Prostate gland (tissue), 2 donors: ENCODE results near the gene KCTD11. TPM values are rescaled to one million over a fixed set of nuclear protein-coding genes. Genes with fewer than 3 reads are reported as not detected.

Experiments used
- DNase-seq: peaks from one replicate; pipeline ENCODE4 v3.0.0-alpha.2; 2019; ENCODE audit warnings: low spot score
- H3K27ac ChIP-seq, 2 donors: fragments of 200-600 bp; sonication (generic); 2 replicates each; pipeline ENCODE4 v1.5.1; 2017 to 2019
- H3K27me3 ChIP-seq: fragments of 200-600 bp; sonication (generic); replicated peaks from 2 replicates; pipeline ENCODE4 v1.5.1; 2019; ENCODE audit not compliant: insufficient read depth
- H3K36me3 ChIP-seq, 2 donors: fragments of 200-600 bp; sonication (generic); 1 replicate in 1 of 2; 2 replicates in 1 of 2; pipeline versions ENCODE4 v1.5.1 to v1.8.1; 2017 to 2019
- H3K4me1 ChIP-seq: fragments of 200-600 bp; sonication (generic); replicated peaks from 2 replicates; pipeline ENCODE4 v1.5.1; 2019
- H3K4me3 ChIP-seq, 2 donors: fragments of 200-600 bp; sonication (generic); 2 replicates each; pipeline ENCODE4 v1.5.1; 2017 to 2019
- H3K9me3 ChIP-seq: fragments of 200-600 bp; sonication (generic); 2 replicates; pipeline ENCODE4 v1.5.1; 2017
- CTCF ChIP-seq, 4 experiments: fragments of 200-600 bp in 2 of 4; fragments of 450-650 bp in 2 of 4; sonication (generic) in 2 of 4; IDR thresholded peaks; 1 replicate in 3 of 4; 2 replicates in 1 of 4; pipeline ENCODE4 v1.5.1; 2016 to 2019; ENCODE audit warnings: antibody characterized with exemption in 4 of 4, mild to moderate bottlenecking in 2 of 4, moderate library complexity in 2 of 4
- POLR2A ChIP-seq: fragments of 450-650 bp; IDR thresholded peaks from one replicate; pipeline ENCODE4 v1.6.1; 2016; ENCODE audit warnings: antibody characterized with exemption, mild to moderate bottlenecking
- POLR2AphosphoS5 ChIP-seq: sonication (generic); formaldehyde crosslinking; IDR thresholded peaks from one replicate; pipeline ENCODE4 v1.6.1; 2017; ENCODE audit warnings: antibody characterized with exemption
- WGBS: methylation state at CpG from one replicate; pipeline ENCODE4 v1.1.5; 2018; 5-methylcytosine and 5-hydroxymethylcytosine counted together
- intact Hi-C: fragments of 100-400 bp; cut with DNase I; formaldehyde crosslinking; loops from one replicate; pipeline ENCODE4 v1.14.2; 2022
- total RNA-seq, 2 donors: library from RNA; depleted of rRNA; stranded (reverse); fragments of >200 nt; gene quantifications; one replicate each; pipeline ENCODE4 v1.1.0, GENCODE V29; 2016

Gene KCTD11
- total RNA-seq, 2 donors from 2014 or later = 8.9 to 15.2 TPM

GRCh38 chr17:7327501-7327900 lies 24.5 kb upstream of the KCTD11 start:
- DNase-seq = no peak
- WGBS = 86% methylated on average over 17 of the region's 17 CpGs
- intact Hi-C loops = no loop called here

GRCh38 chr17:7328009-7328408 lies 24.0 kb upstream of the KCTD11 start:
- Histone ChIP-seq H3K4me3 (peak overlapping the region in 1 of 2 donors; percentile 87), H3K27me3 (no peaks in the 10 kb centered on the region), H3K9me3 (no peaks in the 10 kb centered on the region), H3K36me3 (no peaks in the 10 kb centered on the region), H3K27ac (no peak overlapping the region), H3K4me1 (peaks cover 6% of the 10 kb centered on the region)
- DNase-seq = no peak
- intact Hi-C loops = no loop called here
- no peak for TF ChIP-seq CTCF (IDR thresholded peaks at IDR 0.05)
- no peak for TF ChIP-seq POLR2AphosphoS5
- no peak for TF ChIP-seq POLR2A
- 58% methylated on average over 1 of the region's 1 CpG for WGBS

More at GRCh38 chr17:7327501-7327900, 24.5 kb upstream of the KCTD11 start:
- Histone ChIP-seq H3K27me3 (no peaks in the 10 kb centered on the region), H3K36me3 (peaks cover 0 to 3% of the 10 kb centered on the region in 2 donors), H3K27ac (no peak overlapping the region), H3K4me1 (peaks cover 6% of the 10 kb centered on the region), H3K4me3 (no peak overlapping the region), H3K9me3 (no peaks in the 10 kb centered on the region)
- TF ChIP-seq POLR2AphosphoS5 = no peak
- no peak for TF ChIP-seq POLR2A
- TF ChIP-seq CTCF (IDR thresholded peaks at IDR 0.05) = no peak

GRCh38 chr17:7328840-7329373 lies 23.1 kb upstream of the KCTD11 start, which contains the start of gene NEURL4:
Gene NEURL4 (minus strand): TSS chr17:7329335. CDS start chr17:7329312, 23 bp downstream.
- H3K27me3 ChIP-seq = no peaks in the 10 kb centered on the region
- no peaks in the 10 kb centered on the region for H3K36me3 ChIP-seq
- TF ChIP-seq CTCF (IDR thresholded peaks at IDR 0.05) (peak in 1 of 4 experiments; percentile 5), POLR2AphosphoS5 (no peak)
- H3K4me3 ChIP-seq = peak within 1 kb of the TSS; percentile 72 to 87
- no peaks in the 10 kb centered on the region for H3K9me3 ChIP-seq
- intact Hi-C loops = no loop called here
- peaks cover 6% of the 10 kb centered on the region for H3K4me1 ChIP-seq
- no peak for DNase-seq
- peak within 1 kb of the TSS; percentile 82 to 84 for H3K27ac ChIP-seq
- under 1% methylated on average over 31 of the region's 50 CpGs for WGBS

- Histone ChIP-seq H3K27me3 (no peaks in the 10 kb centered on the region), H3K9me3 (no peaks in the 10 kb centered on the region), H3K4me1 (peaks cover 6% of the 10 kb centered on the region), H3K27ac (peak overlapping the region; percentile 82 to 84), H3K36me3 (no peaks in the 10 kb centered on the region), H3K4me3 (peak overlapping the region; percentile 72 to 87)
- DNase-seq = peak; percentile 96
- WGBS = under 1% methylated on average over 43 of the region's 43 CpGs
- TF ChIP-seq POLR2A (peak; percentile 60), POLR2AphosphoS5 (peak; percentile 96), CTCF (IDR thresholded peaks at IDR 0.05) (peak in 2 of 4 experiments; percentile 16 to 25)
- intact Hi-C loops = no loop called here
These were observed 22.5 kb upstream of the KCTD11 start for GRCh38 chr17:7329374-7329996.
